ENCODE results near the gene INPPL1.

Gene INPPL1

DNA sequence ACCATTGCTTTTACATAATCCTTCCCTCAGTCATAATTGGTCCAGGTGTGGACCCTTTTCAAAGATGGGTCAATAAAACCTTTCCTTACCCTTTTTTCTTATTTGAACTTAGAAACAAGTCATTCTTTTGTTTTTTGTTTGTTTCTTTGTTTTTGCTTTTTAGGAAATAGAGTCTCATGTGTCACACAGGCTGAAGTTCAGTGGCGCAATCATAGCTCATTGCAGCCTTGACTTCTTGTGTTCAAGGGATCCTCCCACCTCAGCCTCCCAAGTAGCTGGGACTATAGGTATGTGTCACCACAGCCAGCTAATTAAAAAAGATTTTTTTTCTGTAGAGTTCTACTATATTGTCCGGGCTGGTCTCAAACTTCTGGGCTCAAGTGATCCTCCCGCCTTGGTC lies 28.8 kb downstream of the INPPL1 start:
- no peaks in the 10 kb centered on the region for H3K9me3 ChIP-seq (ENCODE audit: insufficient read depth, low read length)
- H3K4me2 ChIP-seq (ENCODE audit: low read length): no peak overlapping the region
- TF ChIP-seq, protein P1, sequence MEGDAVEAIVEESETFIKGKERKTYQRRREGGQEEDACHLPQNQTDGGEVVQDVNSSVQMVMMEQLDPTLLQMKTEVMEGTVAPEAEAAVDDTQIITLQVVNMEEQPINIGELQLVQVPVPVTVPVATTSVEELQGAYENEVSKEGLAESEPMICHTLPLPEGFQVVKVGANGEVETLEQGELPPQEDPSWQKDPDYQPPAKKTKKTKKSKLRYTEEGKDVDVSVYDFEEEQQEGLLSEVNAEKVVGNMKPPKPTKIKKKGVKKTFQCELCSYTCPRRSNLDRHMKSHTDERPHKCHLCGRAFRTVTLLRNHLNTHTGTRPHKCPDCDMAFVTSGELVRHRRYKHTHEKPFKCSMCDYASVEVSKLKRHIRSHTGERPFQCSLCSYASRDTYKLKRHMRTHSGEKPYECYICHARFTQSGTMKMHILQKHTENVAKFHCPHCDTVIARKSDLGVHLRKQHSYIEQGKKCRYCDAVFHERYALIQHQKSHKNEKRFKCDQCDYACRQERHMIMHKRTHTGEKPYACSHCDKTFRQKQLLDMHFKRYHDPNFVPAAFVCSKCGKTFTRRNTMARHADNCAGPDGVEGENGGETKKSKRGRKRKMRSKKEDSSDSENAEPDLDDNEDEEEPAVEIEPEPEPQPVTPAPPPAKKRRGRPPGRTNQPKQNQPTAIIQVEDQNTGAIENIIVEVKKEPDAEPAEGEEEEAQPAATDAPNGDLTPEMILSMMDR (IDR thresholded peaks at IDR 0.05; ENCODE audit: low read depth, low read length): no peak
- H3K27ac ChIP-seq (ENCODE audit: low read length): no peak overlapping the region
- H3K4me1 ChIP-seq (ENCODE audit: low read length): peaks cover 32% of the 10 kb centered on the region
- H3K4me3 ChIP-seq (ENCODE audit: low read length): no peak overlapping the region
- H3K27me3 ChIP-seq (ENCODE audit: low read depth, low read length): 0 out of 2 replicates have a peak, but pooled peaks cover 4% of the 10 kb centered on the region
- H4K20me1 ChIP-seq (ENCODE audit: insufficient read depth, low read length): no peaks in the 10 kb centered on the region
- H3K9ac ChIP-seq (ENCODE audit: low read length): no peak overlapping the region
- no peaks in the 10 kb centered on the region for H3K36me3 ChIP-seq (replicated peaks; ENCODE audit: low read depth, low read length)
- no peaks in the 10 kb centered on the region for H3K79me2 ChIP-seq (ENCODE audit: low read length)
- H2AFZ ChIP-seq (ENCODE audit: low read depth, low read length): no peak overlapping the region

DNA sequence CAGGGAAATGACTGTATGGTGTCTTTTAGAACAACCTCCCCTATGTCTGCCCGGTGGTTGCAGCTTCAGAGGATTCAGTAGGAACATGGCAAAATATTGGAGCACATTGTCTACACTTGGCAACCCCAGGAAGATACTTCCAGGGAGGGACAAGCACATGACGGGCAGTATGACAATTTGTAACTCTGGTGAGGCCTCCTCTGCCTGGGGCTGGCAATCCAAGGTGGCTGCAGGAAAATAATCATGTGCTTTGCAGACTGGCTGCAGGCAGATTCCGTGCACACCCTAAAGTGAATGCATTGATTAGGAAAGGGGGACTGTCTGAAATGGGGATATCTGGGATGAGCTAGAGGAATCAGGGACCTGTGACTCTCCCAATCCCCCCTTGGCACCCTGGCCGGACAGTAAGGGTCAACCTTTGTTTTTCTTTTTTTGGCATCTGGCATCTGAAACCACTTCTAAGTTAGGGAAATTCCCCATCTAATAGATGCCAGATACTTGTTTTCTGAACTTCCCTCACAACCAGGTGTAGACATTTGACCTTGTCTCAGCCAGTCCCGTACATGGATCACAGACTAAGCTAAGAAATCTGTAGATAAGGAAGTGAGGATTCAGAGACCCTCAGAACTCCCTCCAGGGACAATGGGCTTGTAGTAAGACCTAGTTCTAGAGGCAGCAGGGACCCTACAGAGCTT lies 29.9 kb downstream of the INPPL1 start:
- Histone ChIP-seq H3K9me3 (ENCODE audit: insufficient read depth, low read length) (no peaks in the 10 kb centered on the region), H3K9ac (ENCODE audit: low read length) (no peak overlapping the region), H3K36me3 (replicated peaks; ENCODE audit: low read depth, low read length) (no peaks in the 10 kb centered on the region), H3K79me2 (ENCODE audit: low read length) (no peaks in the 10 kb centered on the region), H2AFZ (ENCODE audit: low read depth, low read length) (no peak overlapping the region), H4K20me1 (ENCODE audit: insufficient read depth, low read length) (no peaks in the 10 kb centered on the region), H3K27ac (ENCODE audit: low read length) (no peak overlapping the region), H3K4me1 (ENCODE audit: low read length) (peaks cover 32% of the 10 kb centered on the region), H3K27me3 (ENCODE audit: low read depth, low read length) (peaks cover 7% of the 10 kb centered on the region; the same call in 1 of the 2 replicates), H3K4me3 (ENCODE audit: low read length) (no peak overlapping the region), H3K4me2 (ENCODE audit: low read length) (peak overlapping the region; percentile 39)
- TF ChIP-seq, protein P1 (IDR thresholded peaks at IDR 0.05; ENCODE audit: low read depth, low read length): no peak
- no peak for TF ChIP-seq EZH2phosphoT487 (IDR thresholded peaks at IDR 0.05; ENCODE audit: low read depth)

DNA sequence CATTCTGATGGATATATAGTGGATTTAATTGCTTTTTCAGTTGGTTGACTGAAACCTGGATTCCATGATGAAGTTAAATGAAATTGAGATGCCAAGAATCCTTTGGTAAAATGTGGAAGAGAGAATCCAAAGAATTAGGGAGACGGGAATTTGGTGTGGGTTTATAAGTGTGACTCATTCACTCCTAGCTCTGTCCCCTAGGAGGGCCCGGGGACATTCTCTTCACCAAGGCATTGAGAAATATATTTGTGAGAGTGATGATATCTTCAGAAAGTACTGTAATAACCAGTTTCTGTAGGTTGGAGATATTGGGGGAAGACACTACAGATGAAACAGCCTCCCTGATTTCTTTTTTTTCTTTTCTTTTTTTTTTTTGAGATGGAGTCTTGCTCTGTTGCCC lies 33.0 kb downstream of the INPPL1 start:
- no peak overlapping the region for H3K4me3 ChIP-seq (ENCODE audit: low read length)
- no peak overlapping the region for H3K9ac ChIP-seq (ENCODE audit: low read length)
- no peak overlapping the region for H3K4me2 ChIP-seq (ENCODE audit: low read length)
- H3K9me3 ChIP-seq (ENCODE audit: insufficient read depth, low read length): no peaks in the 10 kb centered on the region
- peaks cover 31% of the 10 kb centered on the region for H3K4me1 ChIP-seq (ENCODE audit: low read length)
- H3K27me3 ChIP-seq (ENCODE audit: low read depth, low read length): peaks cover 16% of the 10 kb centered on the region; the same call in 1 of the 2 replicates
- no peak overlapping the region for H2AFZ ChIP-seq (ENCODE audit: low read depth, low read length)
- no peak for TF ChIP-seq EZH2phosphoT487 (IDR thresholded peaks at IDR 0.05; ENCODE audit: low read depth)
- TF ChIP-seq, protein P1 (IDR thresholded peaks at IDR 0.05; ENCODE audit: low read depth, low read length): no peak
- H3K27ac ChIP-seq (ENCODE audit: low read length): no peak overlapping the region
- H4K20me1 ChIP-seq (ENCODE audit: insufficient read depth, low read length): no peaks in the 10 kb centered on the region
- no peaks in the 10 kb centered on the region for H3K36me3 ChIP-seq (replicated peaks; ENCODE audit: low read depth, low read length)
- H3K79me2 ChIP-seq (ENCODE audit: low read length): no peaks in the 10 kb centered on the region

DNA sequence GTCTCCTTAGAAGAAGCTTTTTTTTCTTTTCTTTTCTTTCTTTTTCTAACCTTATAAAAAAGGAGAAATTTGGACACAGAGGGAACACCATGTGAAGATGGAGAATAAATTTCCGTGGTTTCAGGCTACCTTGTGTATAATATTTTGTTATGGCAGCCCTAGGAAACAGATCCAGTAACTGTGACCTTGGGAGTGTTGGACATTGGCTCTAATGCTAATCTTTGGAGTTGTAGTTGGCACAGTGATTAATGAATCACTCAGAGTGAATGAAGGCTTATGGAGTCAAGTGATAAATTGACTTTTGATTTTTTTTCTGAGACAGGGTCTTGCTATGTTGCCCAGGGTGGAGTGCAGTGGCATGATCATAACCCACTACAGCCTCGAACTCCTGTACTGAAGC lies 34.9 kb downstream of the INPPL1 start:
- Histone ChIP-seq H3K27ac (ENCODE audit: low read length) (no peak overlapping the region), H4K20me1 (ENCODE audit: insufficient read depth, low read length) (no peaks in the 10 kb centered on the region), H3K36me3 (replicated peaks; ENCODE audit: low read depth, low read length) (no peaks in the 10 kb centered on the region), H3K79me2 (ENCODE audit: low read length) (no peaks in the 10 kb centered on the region), H3K4me2 (ENCODE audit: low read length) (no peak overlapping the region), H3K9me3 (ENCODE audit: insufficient read depth, low read length) (no peaks in the 10 kb centered on the region; the same call in 1 of the 2 replicates), H3K4me1 (ENCODE audit: low read length) (peaks cover 28% of the 10 kb centered on the region), H3K4me3 (ENCODE audit: low read length) (no peak overlapping the region), H3K9ac (ENCODE audit: low read length) (no peak overlapping the region), H3K27me3 (ENCODE audit: low read depth, low read length) (peaks cover 16% of the 10 kb centered on the region; the same call in 1 of the 2 replicates), H2AFZ (ENCODE audit: low read depth, low read length) (no peak overlapping the region)
- TF ChIP-seq, protein P1 (IDR thresholded peaks at IDR 0.05; ENCODE audit: low read depth, low read length): no peak
- TF ChIP-seq EZH2phosphoT487 (IDR thresholded peaks at IDR 0.05; ENCODE audit: low read depth): no peak
